Stimulated activated CD8-positive, alpha-beta memory T cell treated with anti-CD3 and anti-CD28 coated beads, Interleukin-7, amount 100 ng/mL, for 24 hours (primary cell): ENCODE data around the gene BMAL1.

Experiments used
- DNase-seq: peaks from one replicate; pipeline ENCODE4 v3.0.0-alpha.2; 2020; ENCODE audit warnings: low read depth

The BMAL1 gene

DNA sequence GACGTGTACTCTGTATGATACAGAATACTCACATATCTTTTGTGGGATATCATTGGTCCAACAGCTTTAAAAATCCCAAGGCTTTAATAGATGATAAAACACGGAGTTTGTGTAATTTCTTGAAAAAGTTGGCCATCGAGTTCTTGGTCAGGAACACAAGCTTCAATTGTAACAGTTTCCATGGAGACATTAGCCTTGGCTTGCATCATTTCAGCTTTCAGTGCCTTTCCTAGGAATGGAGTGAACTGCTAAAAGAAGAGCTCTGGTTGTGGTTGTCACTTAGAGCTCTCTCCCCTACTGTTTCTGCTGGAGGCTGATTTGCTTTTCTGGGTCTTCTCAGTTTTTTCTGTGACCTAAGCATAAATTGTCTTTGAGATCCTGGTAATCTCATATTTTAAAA, 14.2 kb downstream of the BMAL1 start:
- DNase-seq = no peak

DNA sequence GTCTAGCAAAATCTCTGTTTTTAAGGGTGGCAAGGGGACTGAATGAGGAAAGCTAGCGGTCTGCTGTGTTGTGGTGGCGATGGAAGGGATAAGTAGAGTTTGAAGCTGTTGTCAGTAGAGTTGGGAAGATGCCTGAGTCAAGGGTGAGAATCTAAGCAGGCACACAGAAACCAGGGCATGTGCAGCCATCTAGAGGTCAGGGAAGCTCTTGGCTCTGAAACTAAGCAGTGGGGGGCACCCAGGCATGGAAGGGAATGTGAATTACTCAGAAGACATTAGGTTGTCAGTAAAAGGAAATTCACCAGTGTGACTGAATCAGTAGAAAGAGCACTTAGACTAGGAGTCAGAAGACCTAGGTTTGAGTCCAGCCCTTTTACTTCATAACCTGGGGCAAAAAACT, 15.4 kb downstream of the BMAL1 start:
- DNase-seq = no peak

DNA sequence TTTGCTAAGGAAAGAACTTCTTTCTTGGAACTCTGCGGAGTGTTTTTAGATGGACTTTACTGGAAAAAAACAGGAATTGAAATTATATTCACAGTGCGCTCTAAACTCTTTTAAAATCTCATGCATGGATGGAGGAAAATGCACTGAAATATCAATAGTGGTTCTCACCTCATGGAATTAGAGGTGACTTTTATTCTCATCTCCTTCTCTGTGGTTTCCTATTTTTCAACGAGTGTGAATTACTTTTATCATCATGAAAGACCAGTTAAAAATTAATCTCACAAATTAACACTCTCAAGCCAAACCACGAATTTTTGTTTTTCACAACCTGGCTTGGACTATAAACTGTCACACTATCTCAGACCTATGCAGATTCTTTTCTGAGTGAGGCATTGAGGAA, 16.6 kb downstream of the BMAL1 start:
- DNase-seq = no peak

DNA sequence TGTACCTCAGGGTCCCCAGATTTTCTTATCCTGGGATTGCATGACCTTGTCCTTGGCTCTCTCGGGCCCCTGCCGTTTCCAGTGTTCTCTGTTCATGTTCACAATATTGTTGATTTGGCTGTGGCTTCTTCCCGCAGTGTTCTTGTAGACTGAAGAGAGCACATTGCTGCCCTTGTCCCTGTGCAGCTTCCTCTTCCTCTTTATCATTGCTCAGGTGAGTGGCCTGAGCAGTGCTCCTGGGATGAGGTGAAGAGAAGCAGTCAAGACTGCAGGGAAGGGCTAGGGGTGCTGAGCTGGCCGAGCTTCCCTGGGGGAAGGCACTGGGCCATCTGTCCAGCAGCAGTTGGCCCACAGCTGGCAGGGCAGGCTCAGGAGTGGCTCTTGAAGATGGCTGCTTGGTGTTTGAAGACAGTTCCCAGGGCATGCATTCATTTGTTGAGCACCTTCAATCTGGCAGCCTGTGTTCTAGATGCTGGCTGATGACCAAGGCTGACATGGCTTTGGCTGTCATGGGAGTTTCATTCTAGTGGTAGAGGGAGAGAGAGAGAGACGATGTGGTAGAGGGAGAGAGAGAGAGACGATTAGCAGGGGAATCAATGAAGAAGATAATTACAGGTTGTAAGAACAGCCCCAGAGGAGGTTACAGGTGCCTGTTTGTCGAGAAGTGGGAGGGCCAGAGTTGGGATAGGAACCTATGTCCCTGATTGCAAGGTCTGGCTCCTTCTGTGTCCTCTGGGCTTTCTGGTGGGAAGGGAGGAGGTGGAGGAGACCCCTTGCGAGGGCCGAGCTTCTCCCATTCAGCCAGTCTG, 17.4 kb downstream of the BMAL1 start:
- no peak for DNase-seq

DNA sequence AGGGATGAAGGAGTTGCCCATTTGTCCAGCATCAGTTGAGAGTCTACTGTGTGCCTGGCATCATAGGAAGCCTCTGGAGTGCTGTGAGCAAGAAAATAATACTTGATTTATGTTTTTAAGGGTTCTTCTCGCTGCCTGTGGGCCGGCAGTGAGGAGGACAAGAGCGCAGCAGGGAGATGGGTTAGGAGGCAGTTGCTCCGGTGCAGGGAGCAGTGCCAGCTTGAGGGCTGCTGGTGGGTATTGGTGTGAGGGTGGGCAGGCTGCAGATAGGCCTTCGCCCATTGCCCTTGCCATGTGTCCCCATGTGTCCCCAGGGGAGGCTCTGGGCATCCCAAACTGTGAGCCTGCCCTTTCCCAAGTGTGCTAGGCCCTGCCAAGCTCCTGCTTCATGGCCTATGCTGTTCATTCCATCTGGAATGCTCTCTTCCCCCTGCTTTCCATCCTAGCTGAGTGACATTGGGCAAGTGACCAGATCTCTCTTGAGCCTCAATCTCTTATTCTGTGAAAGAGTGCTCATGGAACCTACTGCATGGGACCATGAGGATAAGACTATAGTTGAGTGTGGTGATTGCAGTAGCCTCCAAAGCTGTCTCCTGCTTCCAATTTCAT, 19.8 kb downstream of the BMAL1 start:
- no peak for DNase-seq

DNA sequence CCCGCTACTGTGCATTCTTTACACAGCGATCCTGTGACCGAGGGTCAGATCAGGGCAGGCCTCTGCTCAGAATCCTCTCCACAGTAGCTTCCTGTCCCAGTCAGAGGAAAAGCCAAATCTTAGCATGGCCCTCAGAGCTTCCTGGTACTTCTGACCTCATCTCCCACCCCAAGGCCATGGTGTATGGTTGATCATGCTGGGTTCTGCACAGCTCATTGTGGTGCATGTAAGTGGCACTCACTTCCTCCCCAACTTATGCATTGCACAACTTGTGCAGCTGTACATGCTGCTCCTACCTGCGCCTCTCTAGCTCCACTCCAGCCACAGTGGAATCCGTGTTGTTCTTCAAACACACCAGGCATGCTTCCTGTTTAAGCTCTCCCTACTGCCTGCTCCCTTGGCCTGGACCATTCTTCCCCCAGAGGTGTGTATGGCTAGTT, 20.3 kb downstream of the BMAL1 start:
- DNase-seq = no peak

DNA sequence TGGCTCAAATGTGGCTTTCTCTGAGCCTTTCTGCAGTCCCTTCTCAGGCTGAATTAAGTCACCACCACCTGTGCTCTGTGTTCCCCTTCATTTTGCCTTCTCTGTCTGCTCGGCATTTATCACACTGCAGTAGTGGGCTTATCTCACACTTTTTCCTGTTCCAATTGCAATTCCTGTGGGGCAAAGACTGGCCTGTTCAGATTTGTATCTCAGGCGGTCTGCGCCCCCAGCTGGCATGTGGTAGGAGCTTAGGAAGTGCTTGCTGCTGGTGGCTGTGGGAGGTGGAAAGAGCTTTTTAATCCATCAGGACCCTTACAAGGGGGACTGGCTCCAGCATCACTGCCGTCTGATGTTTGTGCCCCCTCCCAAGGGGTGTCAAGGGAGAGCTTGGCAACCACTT, 21.2 kb downstream of the BMAL1 start:
- no peak for DNase-seq

DNA sequence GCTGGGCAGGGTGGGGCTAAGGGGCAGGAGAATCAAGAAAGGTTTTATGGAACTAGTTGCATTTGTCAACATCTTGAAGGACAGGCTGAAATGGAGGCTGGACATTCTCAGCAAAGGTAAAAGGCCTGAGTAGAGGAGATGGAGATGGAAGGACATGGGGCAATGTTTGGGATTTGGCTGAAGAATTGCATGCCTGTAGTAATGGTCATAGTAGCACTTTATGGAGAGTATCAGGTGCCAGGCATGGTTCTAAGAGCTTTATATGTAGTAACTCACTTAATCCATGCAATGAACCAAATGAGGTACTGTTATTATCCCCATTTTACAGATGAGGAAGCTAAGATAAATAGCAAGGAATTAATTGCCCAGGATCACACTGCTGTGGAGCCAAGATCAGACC, 23.9 kb downstream of the BMAL1 start:
- no peak for DNase-seq

DNA sequence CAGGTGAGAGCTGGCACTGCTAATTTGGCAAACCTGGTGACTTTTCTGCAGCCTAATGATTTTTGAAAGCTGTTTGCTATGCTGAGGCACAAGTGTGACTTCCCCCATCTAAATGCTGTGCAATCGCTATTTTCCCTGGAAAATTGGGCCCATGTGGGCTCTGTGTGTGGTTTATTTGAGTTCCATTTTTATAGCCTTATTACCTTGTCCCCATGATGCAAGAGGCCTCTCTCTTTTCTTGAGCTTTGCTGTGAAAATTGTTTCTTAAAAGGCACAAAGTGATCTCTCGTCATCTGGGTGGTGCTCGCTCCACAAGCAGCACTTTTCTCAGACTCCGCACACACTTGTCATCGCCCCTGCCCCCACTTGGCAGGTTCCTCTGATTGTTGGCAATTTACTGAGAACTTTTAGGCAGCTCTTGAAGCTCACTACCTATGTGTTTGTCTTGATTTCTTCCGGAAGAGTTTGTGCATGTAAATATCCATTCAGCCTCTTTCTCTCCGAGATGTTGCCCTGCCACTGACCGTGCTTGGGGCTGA, 24.9 kb downstream of the BMAL1 start:
- no peak for DNase-seq

DNA sequence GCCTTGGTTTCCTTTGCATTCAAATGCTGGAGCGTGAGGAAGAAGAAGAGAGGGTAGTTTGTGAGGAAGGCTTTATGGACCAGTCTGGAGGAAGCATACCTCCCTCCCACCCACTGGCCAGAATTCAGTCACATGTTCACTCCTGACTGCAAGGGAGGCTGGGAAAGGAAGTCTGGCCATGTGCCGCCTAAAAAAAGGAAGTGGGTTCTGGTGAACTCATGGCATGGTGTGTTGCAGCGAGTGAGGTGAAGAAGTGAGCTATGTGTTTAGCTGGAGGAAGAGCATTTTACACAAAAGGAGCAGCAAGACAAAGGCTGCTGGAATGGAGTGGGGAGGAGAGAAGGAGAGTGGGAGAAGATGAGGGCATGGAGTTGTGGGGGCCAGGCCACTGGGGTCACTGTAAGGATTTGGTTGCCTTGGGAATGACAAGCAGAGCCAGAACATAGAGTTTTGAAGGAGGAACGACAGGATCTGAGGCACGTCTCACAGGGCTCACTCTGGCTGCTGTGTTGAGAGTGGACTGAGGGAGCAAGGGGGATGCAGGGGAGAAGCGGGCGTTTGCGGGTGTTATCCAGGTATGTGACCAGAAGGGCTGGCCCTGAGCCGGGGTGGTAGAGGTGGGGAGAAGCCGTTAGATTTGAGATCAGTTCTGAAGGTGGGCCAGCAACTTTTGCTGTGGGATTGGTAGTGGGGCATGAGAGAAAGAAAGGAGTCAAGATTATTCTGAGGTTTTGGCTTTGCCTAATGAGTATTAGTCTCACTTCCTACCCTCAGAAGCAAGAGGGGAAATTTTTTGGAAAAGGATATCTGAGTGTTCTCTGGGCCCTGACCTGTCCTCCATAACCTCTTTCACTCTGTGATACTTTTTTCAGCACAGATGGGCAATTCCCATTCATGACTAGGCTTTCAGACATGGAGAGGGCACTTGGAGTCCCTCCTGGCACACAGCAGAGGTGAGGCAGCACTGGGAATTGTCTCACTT, 26.4 kb downstream of the BMAL1 start:
- DNase-seq = no peak

DNA sequence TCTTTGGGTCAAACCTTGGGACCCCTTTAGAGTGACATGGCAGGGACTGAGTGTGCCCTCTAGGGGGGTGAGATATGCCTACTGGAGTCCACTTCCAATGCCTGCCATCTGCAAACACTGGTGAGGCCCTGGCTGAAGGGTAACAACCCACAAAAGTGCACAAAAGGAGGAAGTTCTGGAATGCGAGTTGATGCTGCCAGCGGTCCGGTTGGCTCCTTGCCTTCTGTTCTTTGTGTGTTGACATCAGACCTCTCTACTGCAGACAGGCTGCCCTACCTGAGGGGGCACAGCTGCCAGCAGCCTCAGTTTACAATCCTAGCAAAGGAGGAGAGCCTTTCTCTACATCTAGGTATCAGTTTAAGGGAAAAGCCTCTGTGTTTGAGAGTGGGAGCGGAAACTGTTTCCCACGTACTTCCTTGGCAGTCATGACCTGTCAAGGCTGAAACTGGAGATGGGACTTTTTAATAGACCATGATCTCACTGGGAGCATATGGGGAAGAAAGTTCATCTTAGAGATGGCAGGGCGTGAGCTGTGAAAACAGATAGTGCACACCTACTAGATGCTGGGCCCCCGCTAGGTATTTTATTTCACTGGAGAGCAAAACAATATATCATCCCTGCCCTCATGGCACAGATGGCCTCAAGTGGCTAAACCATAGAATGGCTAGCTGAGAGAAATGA, 27.2 kb downstream of the BMAL1 start:
- no peak for DNase-seq

DNA sequence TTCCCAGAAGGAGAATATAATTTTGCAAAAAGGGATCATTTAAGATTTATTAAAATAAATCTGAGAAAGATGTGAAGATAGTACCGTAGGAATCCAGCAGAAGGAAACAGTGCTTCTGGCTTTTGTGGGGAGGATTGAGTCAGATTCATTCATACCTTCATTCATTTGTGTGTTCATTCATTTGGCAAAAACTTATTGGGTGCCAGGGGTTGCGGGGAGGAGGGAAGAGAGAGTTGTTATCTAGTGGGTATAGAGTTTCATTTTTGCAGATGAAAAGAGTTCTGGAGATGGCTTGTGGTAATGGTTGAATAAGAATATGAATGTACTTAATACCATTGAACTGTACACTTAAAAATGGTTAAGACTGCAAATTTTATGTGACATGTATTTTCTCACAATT, 31.1 kb downstream of the BMAL1 start:
- DNase-seq = no peak

DNA sequence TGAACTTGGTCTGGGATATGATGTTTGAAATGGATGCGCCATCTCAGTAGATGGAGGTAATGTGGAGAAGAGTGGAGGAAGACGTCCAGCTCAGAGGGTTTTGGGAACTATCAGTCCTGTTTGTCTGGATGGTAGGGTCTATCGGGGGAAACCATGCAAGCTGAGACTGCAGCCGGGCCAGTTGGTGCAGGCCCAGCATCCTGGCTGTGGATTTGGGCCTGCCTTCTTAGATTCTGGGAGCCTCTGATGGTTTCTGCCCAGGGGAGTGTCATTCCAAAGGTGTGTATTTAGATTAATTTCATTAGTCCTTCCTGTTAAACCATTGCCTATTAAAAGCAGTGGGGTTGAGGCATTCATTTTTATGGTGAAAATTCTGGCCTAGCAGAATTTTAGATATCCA, 31.6 kb downstream of the BMAL1 start:
- DNase-seq = no peak

DNA sequence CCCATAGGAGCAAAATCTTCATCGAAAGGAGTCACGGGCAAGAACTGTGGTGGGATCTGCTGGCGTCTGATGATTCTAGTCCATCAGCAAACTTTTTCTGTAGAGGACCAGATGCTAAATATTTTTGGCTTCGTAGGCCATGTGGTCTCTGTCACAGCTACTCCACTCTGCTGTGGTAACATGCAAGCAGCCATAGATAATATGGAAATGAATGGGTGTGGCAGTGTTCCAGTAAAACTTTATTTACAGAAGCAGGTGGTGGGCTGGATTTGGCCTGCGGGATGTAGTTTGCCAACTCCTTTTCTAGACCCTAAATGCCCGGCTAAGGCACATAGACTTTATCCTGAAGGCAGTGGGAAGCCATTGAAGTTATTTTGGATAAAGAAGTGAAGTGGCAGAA, 32.9 kb downstream of the BMAL1 start:
- DNase-seq = no peak

DNA sequence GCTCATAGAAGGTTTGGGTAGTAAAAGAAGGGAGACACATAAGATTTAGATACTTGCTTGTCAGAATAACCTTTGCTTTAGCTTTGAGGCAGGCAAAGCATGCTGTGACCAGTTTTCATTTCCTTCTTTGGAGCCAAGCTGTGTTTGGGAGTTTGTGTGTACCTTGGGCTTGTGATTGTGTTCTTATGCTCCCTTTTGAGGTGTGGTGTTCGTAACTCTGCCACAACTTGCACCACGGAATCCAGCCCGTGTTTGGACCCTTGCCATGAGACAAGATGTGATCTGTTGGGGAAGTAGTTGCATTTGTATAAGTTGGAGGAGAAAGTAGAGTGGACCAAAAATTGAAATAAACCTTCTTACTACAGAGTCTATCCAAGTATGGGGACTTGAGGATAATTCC, 34.0 kb downstream of the BMAL1 start:
- DNase-seq = no peak

DNA sequence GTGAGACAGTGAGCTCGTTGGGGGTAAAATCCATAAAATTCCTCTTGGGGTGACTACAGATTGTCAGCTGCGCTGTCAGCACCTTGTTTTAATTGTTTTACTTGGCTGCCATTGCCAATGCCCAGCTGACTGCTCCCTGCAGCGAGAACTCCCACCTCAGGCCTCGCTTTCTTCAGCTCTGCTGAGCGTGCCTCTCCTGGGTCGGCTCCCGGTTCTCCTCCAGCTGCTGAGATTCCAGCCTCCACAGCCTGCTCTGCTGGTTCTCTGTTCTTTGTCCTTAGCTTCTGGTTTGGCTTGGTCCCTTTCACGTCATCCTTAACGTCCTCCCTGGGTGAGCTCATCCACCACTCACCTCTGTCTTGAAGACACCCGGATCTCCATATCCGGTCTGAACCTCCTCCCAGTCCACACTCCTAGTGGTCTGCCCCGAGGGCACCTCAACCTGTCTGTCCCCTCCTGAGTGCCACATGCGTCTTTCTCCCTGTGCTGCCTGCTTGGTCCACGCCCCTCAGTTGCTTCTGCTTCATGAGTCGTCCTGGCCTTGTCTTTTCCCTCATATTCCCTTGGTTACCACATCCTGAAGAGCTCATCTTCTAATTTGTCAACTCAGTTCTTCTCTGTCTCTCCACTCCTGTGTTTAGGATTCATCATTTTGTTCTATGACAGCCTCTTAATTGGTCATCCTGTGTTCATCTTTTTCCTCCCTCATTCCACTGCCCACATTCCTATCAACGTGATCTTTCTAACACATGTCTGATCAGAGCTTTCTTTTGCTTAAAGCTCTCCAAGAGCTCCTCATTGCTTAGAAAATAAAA, 35.6 kb downstream of the BMAL1 start:
- DNase-seq = no peak

DNA sequence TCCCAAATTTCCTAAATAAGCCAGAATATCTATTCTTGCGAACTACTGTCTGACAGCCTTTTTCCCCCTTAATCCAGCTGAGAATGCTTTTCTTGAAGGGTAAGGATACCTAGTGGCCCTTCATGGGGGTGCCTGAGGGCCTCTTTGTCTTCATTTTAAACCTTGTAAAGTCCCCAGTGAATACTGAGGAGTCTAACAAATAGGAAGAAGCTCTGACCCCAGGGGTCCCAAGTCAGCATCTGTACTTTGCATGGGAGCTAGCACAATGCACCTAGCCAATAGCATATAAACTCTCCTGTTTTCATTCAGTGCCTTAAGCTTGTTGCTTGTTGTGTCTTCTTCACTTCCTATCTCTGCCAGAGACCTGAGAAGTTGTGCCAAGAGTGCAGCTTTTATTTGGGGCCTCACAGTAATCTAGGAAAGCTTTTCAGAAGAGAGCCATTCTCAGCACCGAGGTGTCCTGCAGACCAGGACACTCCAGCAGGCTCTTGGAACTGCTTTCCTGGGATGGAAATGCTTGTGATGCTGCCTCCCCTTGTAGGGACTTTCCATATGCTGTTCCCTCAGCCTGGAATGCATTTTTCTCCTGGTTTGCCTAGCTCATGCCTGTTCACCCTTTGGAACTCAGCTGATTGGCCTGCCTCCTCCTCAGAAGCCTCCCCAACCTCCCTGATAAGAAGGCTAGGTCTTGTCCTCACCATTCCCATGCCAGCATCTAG, 37.2 kb downstream of the BMAL1 start:
- DNase-seq = no peak

DNA sequence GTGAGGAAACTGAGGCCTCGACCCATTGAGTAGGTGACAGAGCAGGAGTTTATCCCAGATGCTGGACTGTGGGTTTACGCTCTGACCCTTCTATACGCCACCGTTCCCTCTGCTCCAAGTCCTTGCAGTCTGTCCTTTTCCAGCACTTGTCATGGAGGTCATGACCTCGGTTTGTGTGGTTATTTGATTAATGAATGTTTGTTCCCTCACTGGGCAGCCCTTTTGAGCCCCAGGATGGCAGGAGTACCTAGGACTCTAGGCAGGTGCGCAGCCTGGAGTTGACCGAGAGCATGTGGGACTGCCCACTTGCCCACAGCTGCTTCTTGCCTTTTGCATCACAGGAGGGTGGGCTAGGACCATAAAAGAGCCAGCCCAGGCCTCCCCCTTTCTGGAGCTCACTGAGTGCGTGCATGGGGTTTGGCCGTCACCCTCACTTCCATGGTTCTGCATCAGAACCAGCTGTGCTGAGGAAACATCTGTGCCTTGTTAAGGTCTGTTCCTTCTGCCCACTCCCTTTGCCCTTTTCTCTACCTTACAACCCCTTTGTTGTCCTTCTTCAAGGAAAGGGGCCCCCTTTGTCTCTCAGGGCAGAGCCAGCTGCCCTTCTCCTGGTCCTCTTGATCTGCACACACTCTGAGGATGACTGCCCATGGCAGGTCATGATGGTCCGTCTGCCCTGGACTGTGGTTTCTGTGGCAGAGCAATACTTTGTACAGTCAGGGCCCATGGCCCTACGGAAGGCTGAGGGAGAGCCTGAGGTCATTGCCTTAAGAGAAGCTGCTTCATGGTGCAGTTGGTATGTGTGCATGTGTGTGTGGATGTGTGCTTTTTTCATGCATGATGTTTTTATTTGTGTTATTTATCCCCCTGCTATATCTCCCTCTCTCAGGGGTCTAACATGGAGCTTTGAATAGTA, 38.2 kb downstream of the BMAL1 start:
- DNase-seq = no peak

DNA sequence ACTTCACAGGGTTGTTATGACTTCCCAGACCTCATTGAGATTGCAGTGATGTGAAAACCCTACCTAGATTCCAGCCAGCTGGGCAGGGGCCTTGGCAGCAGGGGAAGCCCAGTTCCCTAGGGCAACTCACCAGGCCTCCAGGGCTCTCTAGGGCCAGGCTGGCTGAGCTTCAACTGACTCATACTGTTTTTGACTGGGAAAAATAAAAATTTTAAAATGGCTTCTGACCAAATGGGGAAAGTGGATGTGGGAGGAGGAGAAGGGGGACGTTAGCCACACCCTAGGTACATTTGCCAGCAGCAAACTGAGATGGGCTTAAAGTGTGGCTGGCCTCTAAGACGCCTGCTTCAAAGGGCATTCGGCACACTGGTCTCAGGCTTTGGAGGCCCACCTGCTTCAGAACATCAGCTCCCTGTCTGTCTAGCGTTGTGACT, 39.0 kb downstream of the BMAL1 start:
- DNase-seq = no peak
